ENCODE results near the gene SRD5A1. TPM values are rescaled to one million over a fixed set of nuclear protein-coding genes. Genes with fewer than 3 reads are reported as not detected.

Gene SRD5A1
- total RNA-seq (2022; extraction: Qiagen RNA extraction; ENCODE audit: low read depth) = 17.0 to 29.0 TPM (median 27.5 TPM) in 5 replicates

GRCh38 chr5:6632888-6633468 lies at the start of gene SRD5A1, which contains the start of gene NSUN2:
Gene SRD5A1, plus strand, starts transcription at chr5:6633440. Its CDS starts 137 bp downstream, at chr5:6633577.
Gene NSUN2, minus strand, starts transcription at chr5:6633044. Its CDS starts 65 bp downstream, at chr5:6632979.

GRCh38 chr5:6713274-6714225 lies 80.3 kb downstream of the SRD5A1 start, which contains the start of gene TENT4A:
Gene TENT4A, plus strand, starts transcription at chr5:6713432. Its CDS starts 552 bp downstream, at chr5:6713984.

Other genes starting within 250 kb of the SRD5A1 start
- gene UBE2QL1, start 184.6 kb upstream of the SRD5A1 start, total RNA-seq (2022; extraction: Qiagen RNA extraction; ENCODE audit: low read depth) = 0.11 to 0.16 TPM (median 0.13 TPM) in 5 replicates
- gene NSUN2, start 396 bp upstream of the SRD5A1 start, total RNA-seq (2022; extraction: Qiagen RNA extraction; ENCODE audit: low read depth) = 95.2 to 111 TPM (median 97.5 TPM) in 5 replicates
- 20.6 to 23.9 TPM (median 23.3 TPM) in 5 replicates for gene TENT4A, start 80.0 kb downstream of the SRD5A1 start, total RNA-seq (2022; extraction: Qiagen RNA extraction; ENCODE audit: low read depth)

All from A549 treated with CpdA at 1 μM for 4 hours (cell line).